ENCODE measurements around the gene CEP70. TPM values are rescaled to one million over a fixed set of nuclear protein-coding genes. Genes with fewer than 3 reads are reported as not detected.
"Not testable (repeated sequence)": the region's sequence is repeated elsewhere in the genome, so short reads cannot be mapped to it uniquely, and the experiment has no call there.

CEP70 gene
- total and polyA plus RNA-seq, 2 experiments from 2014 or later, result 7.6 to 7.8 TPM

GRCh38 chr3:138578961-138579574, 15.0 kb downstream of the CEP70 start:
- Histone ChIP-seq H2AFZ (no peak overlapping the region), H3K36me3 (ENCODE audit: low read depth) (no peaks in the 10 kb centered on the region), H3F3A (ENCODE audit: insufficient read depth) (no peaks in the 10 kb centered on the region), H3K4me3 (no peak overlapping the region), H3K9me3 (ENCODE audit: low read depth) (no peaks in the 10 kb centered on the region), H3K9ac (no peak overlapping the region), H4K20me1 (ENCODE audit: insufficient read depth) (no peaks in the 10 kb centered on the region), H3K27ac (no peak overlapping the region), H3K27me3 (replicated peaks; ENCODE audit: insufficient read depth) (no peaks in the 10 kb centered on the region), H3K4me2 (ENCODE audit: unreplicated experiment) (no peak overlapping the region), H3K4me1 (ENCODE audit: insufficient read depth) (no peaks in the 10 kb centered on the region), H3K79me2 (ENCODE audit: insufficient read depth) (no peaks in the 10 kb centered on the region), H3K9me2 (ENCODE audit: insufficient read depth) (no peaks in the 10 kb centered on the region)
- DNase-seq, result no peak
- in situ Hi-C loops (cut with MboI), result no loop called here
- WGBS, 2 experiments (ENCODE audit: low coverage in 1 of 2, low lambda C conversion rate in 2 of 2, missing lambda C conversion rate in 2 of 2), result 94 to 97% methylated on average over 6 of the region's 6 CpGs
- TF ChIP-seq EZH2 (IDR thresholded peaks at IDR 0.05; ENCODE audit: insufficient read depth, poor library complexity, severe bottlenecking) (no peak), EZH2phosphoT487 (IDR thresholded peaks at IDR 0.05; ENCODE audit: insufficient read depth, low read depth) (no peak)

GRCh38 chr3:138578141-138578540, 15.9 kb downstream of the CEP70 start:
- Histone ChIP-seq H3K4me1 (ENCODE audit: insufficient read depth) (no peaks in the 10 kb centered on the region), H3K9ac (no peak overlapping the region), H3K27ac (no peak overlapping the region), H3K9me2 (ENCODE audit: insufficient read depth) (no peaks in the 10 kb centered on the region), H3K36me3 (ENCODE audit: low read depth) (no peaks in the 10 kb centered on the region; the same call in 1 of the 2 replicates), H2AFZ (no peak overlapping the region), H3K79me2 (ENCODE audit: insufficient read depth) (no peaks in the 10 kb centered on the region), H3F3A (ENCODE audit: insufficient read depth) (no peaks in the 10 kb centered on the region), H3K27me3 (replicated peaks; ENCODE audit: insufficient read depth) (no peaks in the 10 kb centered on the region), H3K4me2 (ENCODE audit: unreplicated experiment) (no peak overlapping the region), H4K20me1 (ENCODE audit: insufficient read depth) (no peaks in the 10 kb centered on the region), H3K4me3 (no peak overlapping the region), H3K9me3 (ENCODE audit: low read depth) (no peaks in the 10 kb centered on the region)
- no peak for DNase-seq
- 77 to 83% methylated on average over 4 of the region's 4 CpGs for WGBS, 2 experiments (ENCODE audit: low coverage in 1 of 2, low lambda C conversion rate in 2 of 2, missing lambda C conversion rate in 2 of 2)
- in situ Hi-C loops (cut with MboI), result no loop called here
- TF ChIP-seq EZH2phosphoT487 (IDR thresholded peaks at IDR 0.05; ENCODE audit: insufficient read depth, low read depth), result no peak
- no peak for TF ChIP-seq EZH2 (IDR thresholded peaks at IDR 0.05; ENCODE audit: insufficient read depth, poor library complexity, severe bottlenecking)

- Histone ChIP-seq H3K27me3 (replicated peaks; ENCODE audit: insufficient read depth) (no peaks in the 10 kb centered on the region), H2AFZ (no peak overlapping the region), H3K27ac (no peak overlapping the region), H3F3A (ENCODE audit: insufficient read depth) (no peaks in the 10 kb centered on the region), H3K9me3 (ENCODE audit: low read depth) (no peaks in the 10 kb centered on the region), H3K9ac (no peak overlapping the region), H3K4me1 (ENCODE audit: insufficient read depth) (no peaks in the 10 kb centered on the region), H3K9me2 (ENCODE audit: insufficient read depth) (no peaks in the 10 kb centered on the region), H3K79me2 (ENCODE audit: insufficient read depth) (no peaks in the 10 kb centered on the region), H4K20me1 (ENCODE audit: insufficient read depth) (no peaks in the 10 kb centered on the region), H3K4me2 (ENCODE audit: unreplicated experiment) (no peak overlapping the region), H3K36me3 (ENCODE audit: low read depth) (no peaks in the 10 kb centered on the region; the same call in 1 of the 2 replicates), H3K4me3 (no peak overlapping the region)
- TF ChIP-seq EZH2 (IDR thresholded peaks at IDR 0.05; ENCODE audit: insufficient read depth, poor library complexity, severe bottlenecking) (no peak), EZH2phosphoT487 (IDR thresholded peaks at IDR 0.05; ENCODE audit: insufficient read depth, low read depth) (no peak)
- in situ Hi-C loops (cut with MboI), result no loop called here
- DNase-seq, result no peak
- WGBS, 2 experiments (ENCODE audit: low coverage in 1 of 2, low lambda C conversion rate in 2 of 2, missing lambda C conversion rate in 2 of 2), result 90 to 93% methylated on average over 1 of the region's 1 CpG
Measured at GRCh38 chr3:138573138-138573537, 20.9 kb downstream of the CEP70 start.

GRCh38 chr3:138569624-138570023, 24.4 kb downstream of the CEP70 start:
- H3K4me3 ChIP-seq; H3K27ac ChIP-seq; H3K9me2 ChIP-seq (ENCODE audit: insufficient read depth); H4K20me1 ChIP-seq (ENCODE audit: insufficient read depth); H3K27me3 ChIP-seq (replicated peaks; ENCODE audit: insufficient read depth); H3K4me2 ChIP-seq (ENCODE audit: unreplicated experiment); H3F3A ChIP-seq (ENCODE audit: insufficient read depth); H3K79me2 ChIP-seq (ENCODE audit: insufficient read depth); H2AFZ ChIP-seq; H3K36me3 ChIP-seq (ENCODE audit: low read depth); H3K9me3 ChIP-seq (ENCODE audit: low read depth); DNase-seq; H3K4me1 ChIP-seq (ENCODE audit: insufficient read depth); H3K9ac ChIP-seq; in situ Hi-C loops (cut with MboI): not testable (repeated sequence)
- 94 to 96% methylated on average over 8 of the region's 8 CpGs for WGBS, 2 experiments (ENCODE audit: low coverage in 1 of 2, low lambda C conversion rate in 2 of 2, missing lambda C conversion rate in 2 of 2)

GRCh38 chr3:138569090-138569489, 25.0 kb downstream of the CEP70 start:
- Histone ChIP-seq H3K9me2 (ENCODE audit: insufficient read depth) (no peaks in the 10 kb centered on the region), H3K4me3 (no peak overlapping the region), H3F3A (ENCODE audit: insufficient read depth) (no peaks in the 10 kb centered on the region), H2AFZ (no peak overlapping the region), H3K36me3 (ENCODE audit: low read depth) (no peaks in the 10 kb centered on the region; the same call in 1 of the 2 replicates), H3K9ac (no peak overlapping the region), H3K27ac (no peak overlapping the region), H3K79me2 (ENCODE audit: insufficient read depth) (no peaks in the 10 kb centered on the region), H3K27me3 (replicated peaks; ENCODE audit: insufficient read depth) (no peaks in the 10 kb centered on the region), H3K9me3 (ENCODE audit: low read depth) (no peaks in the 10 kb centered on the region), H4K20me1 (ENCODE audit: insufficient read depth) (no peaks in the 10 kb centered on the region), H3K4me1 (ENCODE audit: insufficient read depth) (no peaks in the 10 kb centered on the region), H3K4me2 (ENCODE audit: unreplicated experiment) (no peak overlapping the region)
- 77 to 78% methylated on average over 2 of the region's 2 CpGs for WGBS, 2 experiments (ENCODE audit: low coverage in 1 of 2, low lambda C conversion rate in 2 of 2, missing lambda C conversion rate in 2 of 2)
- in situ Hi-C loops (cut with MboI), result no loop called here
- TF ChIP-seq EZH2phosphoT487 (IDR thresholded peaks at IDR 0.05; ENCODE audit: insufficient read depth, low read depth) (no peak), EZH2 (IDR thresholded peaks at IDR 0.05; ENCODE audit: insufficient read depth, poor library complexity, severe bottlenecking) (no peak)
- no peak for DNase-seq

Measured in GM23248 (cell line).